ENCODE measurements around the gene SLFN13. TPM values are rescaled to one million over a fixed set of nuclear protein-coding genes. Genes with fewer than 3 reads are reported as not detected.

The SLFN13 gene
- total and polyA plus RNA-seq, 9 of the 15 experiments (the other 6 are each of a cell fraction or from before 2014, with no cell fraction given), result 0.04 to 0.49 (median 0.17) TPM

DNA sequence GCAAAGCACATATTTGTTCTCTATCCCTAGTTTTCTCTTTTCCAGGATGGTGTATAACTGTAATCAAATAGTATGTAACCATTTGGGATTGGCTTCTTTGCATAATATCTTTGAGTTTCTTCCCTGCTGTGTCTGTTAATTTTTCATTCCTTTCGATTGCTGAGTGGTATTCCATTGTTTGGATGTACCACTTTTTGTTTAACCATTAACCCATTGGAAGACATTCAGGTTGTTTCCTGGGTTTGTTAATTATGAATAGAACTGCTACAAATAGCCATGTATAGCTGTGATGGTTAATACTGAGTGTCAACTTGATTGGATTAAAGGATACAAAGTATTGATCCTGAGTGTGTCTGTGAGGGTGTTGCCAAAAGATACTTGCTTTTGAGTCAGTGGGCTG lies 4.6 kb upstream of the SLFN13 start (continued):
- TF ChIP-seq, protein P1, sequence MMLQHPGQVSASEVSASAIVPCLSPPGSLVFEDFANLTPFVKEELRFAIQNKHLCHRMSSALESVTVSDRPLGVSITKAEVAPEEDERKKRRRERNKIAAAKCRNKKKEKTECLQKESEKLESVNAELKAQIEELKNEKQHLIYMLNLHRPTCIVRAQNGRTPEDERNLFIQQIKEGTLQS (IDR thresholded peaks at IDR 0.05), result no peak
- TF ChIP-seq, protein P1 (CRISPR knock-in tag; conservative IDR thresholded peaks at IDR 0.05), result no peak
- TF ChIP-seq, protein P2, sequence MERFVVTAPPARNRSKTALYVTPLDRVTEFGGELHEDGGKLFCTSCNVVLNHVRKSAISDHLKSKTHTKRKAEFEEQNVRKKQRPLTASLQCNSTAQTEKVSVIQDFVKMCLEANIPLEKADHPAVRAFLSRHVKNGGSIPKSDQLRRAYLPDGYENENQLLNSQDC (CRISPR knock-in tag; IDR thresholded peaks at IDR 0.05), result no peak
- TF ChIP-seq RHOXF2B (CRISPR knock-in tag; conservative IDR thresholded peaks at IDR 0.05) (no peak), SUPT5H (IDR thresholded peaks at IDR 0.05) (no peak)

DNA sequence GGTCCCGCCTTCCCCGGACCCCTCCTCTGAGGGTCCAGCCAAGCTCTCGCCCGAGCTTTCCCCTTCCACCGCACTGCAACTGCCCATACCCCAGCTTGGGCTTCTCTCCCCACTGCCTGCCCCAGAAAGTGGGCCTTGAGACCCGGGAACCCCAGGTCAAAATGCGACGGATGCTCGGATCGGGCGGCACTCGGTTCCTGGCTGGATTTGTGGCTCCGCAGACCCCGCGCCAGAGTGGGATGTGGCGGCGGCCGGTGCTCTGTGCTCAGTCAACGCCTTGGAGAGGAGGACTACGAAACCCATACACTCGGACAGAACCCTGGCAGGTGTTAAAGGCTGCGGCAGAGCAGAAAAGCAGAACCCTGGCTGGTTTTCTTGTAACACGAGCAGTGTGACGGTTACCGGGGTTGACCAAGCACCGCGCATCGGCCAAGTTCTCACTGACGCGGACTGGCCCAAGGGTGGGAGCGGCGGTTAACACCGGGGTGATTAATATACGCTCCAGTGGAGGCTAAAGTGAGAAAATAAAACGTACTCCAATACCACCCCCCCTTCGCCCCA lies 885 bp upstream of the SLFN13 start:
- Histone ChIP-seq H3K4me2 (ENCODE audit: insufficient read depth, low read length) (no peak overlapping the region), H3K79me2 (ENCODE audit: control insufficient read depth, insufficient read depth, low read length) (no peaks in the 10 kb centered on the region), H4K20me1 (replicated peaks; ENCODE audit: control insufficient read depth, insufficient read depth, low read length) (no peaks in the 10 kb centered on the region), H3K9ac (ENCODE audit: insufficient read depth in 1 of 2, low read depth in 2 of 2, low read length in 2 of 2) (no peak overlapping the region), H3K4me3 (no peak overlapping the region), H3K36me3 (ENCODE audit: control insufficient read depth, insufficient read depth, low read length) (no peaks in the 10 kb centered on the region), H3K27me3 (ENCODE audit: control insufficient read depth in 2 of 2, insufficient read depth in 2 of 2, low read length in 2 of 2) (peaks cover 11 to 13% of the 10 kb centered on the region in 2 experiments; a peak in 4 of 5 replicates), H3K9me3 (replicated peaks; ENCODE audit: control insufficient read depth, insufficient read depth, low read depth, low read length) (no peaks in the 10 kb centered on the region), H3K27ac (ENCODE audit: extremely low read depth, low read depth, low read length) (no peak overlapping the region), H2AFZ (ENCODE audit: low read depth, low read length) (no peak overlapping the region), H3K4me1 (replicated peaks in 1 of 2; ENCODE audit: control insufficient read depth in 2 of 2, insufficient read depth in 2 of 2, low read length in 2 of 2) (peaks cover 0 to 13% of the 10 kb centered on the region in 2 experiments; a peak in 2 of 5 replicates), H3K9me1 (ENCODE audit: control insufficient read depth, insufficient read depth, low read length) (no peaks in the 10 kb centered on the region)
- WGBS (ENCODE audit: insufficient coverage, low coverage, missing lambda C conversion rate), result 60% methylated on average over 28 of the region's 36 CpGs
- in situ Hi-C loops (cut with MboI) (no loop called here), intact Hi-C loops (cut with micrococcal nuclease) (no loop called here)
- ATAC-seq (no peak), FAIRE-seq (no peak), DNase-seq (ENCODE audit: extremely low read depth in 1 of 4, low spot score in 3 of 4) (no peak)
- no TSS peak for BruUV-seq (replicated peaks)
- no peak for TF ChIP-seq KHSRP (IDR thresholded peaks at IDR 0.05)
- TF ChIP-seq ELF4 (CRISPR knock-in tag; IDR thresholded peaks at IDR 0.05), result no peak
- no peak for TF ChIP-seq BRCA1 (IDR thresholded peaks at IDR 0.05)
- TF ChIP-seq BRCA1 (CRISPR knock-in tag; IDR thresholded peaks at IDR 0.05), result no peak
- 0 out of 2 replicates have a peak, but pooled peaks have one; percentile 58 for TF ChIP-seq RBM14 (IDR thresholded peaks at IDR 0.05; ENCODE audit: borderline replicate concordance, insufficient read depth, low read depth, low read length)
- POLR2A ChIA-PET, result no interaction called here
- CTCF ChIA-PET (ENCODE audit: low intra/inter-chr PET ratio), result no interaction called here

Measured in K562 (cell line).